ENCODE measurements around the gene MAP2K2. TPM values are rescaled to one million over a fixed set of nuclear protein-coding genes. Genes with fewer than 3 reads are reported as not detected.
A peak's percentile ranks its signal among the peaks of the same experiment; 100 is the strongest.

Gene MAP2K2
- total and polyA plus RNA-seq, 12 donors, result 81.5 to 369 (median 145) TPM

DNA sequence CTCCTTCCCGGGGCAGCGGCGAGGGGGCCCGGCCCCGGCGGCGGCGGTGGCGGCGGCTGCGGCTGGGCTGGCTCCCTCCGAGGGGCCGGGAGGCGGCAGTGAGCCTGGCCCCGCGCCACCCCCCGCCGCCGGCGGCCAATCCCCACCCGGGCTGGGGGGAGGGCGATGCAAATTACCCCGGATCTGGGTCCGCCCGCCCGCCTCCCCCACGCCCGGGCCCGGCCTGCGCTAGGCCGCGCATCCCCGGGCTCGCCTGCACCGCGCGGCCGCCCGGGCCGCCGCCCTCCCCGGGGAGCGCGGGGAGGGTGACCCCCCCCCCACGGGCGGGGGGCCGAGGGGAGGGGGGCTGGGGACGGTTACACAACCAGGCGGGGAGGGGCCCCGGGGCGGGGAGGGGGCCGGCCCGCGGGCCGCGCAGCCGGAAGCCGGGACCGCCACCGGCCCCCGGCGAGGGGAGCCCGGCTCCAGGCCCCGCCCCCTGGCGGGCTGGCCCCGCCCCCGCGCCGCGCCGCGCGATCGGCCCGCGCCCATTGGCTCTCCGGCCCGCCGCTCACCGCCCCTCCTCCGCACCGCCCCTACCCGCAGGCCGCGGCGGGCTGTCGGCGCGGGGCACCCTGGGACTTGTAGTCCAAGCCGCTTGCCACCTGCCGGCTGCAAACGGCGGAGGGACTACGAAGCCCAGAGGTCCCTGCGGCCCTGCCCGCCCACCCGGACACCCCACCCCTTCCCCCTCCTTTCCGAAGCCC, 58.3 kb downstream of the MAP2K2 start:
- Histone ChIP-seq H3K27me3 (no peaks in the 10 kb centered on the region), H3K4me3 (peak overlapping the region in 1 of 4 donors; percentile 99), H3K27ac (peak overlapping the region in 3 of 5 donors; percentile 68 to 98 (median 95)), H3K36me3 (replicated peaks in 1 of 2) (no peaks in the 10 kb centered on the region), H3K9me3 (replicated peaks in 1 of 3) (no peaks in the 10 kb centered on the region), H3K4me1 (replicated peaks in 1 of 2) (peaks cover 36 to 46% of the 10 kb centered on the region in 2 donors)
- TF ChIP-seq POLR2A (IDR thresholded peaks at IDR 0.05), result peak in 1 of 2 donors; percentile 43
- TF ChIP-seq, protein P1, sequence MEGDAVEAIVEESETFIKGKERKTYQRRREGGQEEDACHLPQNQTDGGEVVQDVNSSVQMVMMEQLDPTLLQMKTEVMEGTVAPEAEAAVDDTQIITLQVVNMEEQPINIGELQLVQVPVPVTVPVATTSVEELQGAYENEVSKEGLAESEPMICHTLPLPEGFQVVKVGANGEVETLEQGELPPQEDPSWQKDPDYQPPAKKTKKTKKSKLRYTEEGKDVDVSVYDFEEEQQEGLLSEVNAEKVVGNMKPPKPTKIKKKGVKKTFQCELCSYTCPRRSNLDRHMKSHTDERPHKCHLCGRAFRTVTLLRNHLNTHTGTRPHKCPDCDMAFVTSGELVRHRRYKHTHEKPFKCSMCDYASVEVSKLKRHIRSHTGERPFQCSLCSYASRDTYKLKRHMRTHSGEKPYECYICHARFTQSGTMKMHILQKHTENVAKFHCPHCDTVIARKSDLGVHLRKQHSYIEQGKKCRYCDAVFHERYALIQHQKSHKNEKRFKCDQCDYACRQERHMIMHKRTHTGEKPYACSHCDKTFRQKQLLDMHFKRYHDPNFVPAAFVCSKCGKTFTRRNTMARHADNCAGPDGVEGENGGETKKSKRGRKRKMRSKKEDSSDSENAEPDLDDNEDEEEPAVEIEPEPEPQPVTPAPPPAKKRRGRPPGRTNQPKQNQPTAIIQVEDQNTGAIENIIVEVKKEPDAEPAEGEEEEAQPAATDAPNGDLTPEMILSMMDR (IDR thresholded peaks at IDR 0.05), result no peak
- intact Hi-C loops (cut with DNase I), result no loop called here
- 0 to 1% (median 1%) methylated on average over 11 to 81 of the region's 98 CpGs; no CpG with 5 or more reads in 1 of the 4 donors for WGBS, 4 donors
- DNase-seq, result peak; percentile 96 to 98 (median 97)

DNA sequence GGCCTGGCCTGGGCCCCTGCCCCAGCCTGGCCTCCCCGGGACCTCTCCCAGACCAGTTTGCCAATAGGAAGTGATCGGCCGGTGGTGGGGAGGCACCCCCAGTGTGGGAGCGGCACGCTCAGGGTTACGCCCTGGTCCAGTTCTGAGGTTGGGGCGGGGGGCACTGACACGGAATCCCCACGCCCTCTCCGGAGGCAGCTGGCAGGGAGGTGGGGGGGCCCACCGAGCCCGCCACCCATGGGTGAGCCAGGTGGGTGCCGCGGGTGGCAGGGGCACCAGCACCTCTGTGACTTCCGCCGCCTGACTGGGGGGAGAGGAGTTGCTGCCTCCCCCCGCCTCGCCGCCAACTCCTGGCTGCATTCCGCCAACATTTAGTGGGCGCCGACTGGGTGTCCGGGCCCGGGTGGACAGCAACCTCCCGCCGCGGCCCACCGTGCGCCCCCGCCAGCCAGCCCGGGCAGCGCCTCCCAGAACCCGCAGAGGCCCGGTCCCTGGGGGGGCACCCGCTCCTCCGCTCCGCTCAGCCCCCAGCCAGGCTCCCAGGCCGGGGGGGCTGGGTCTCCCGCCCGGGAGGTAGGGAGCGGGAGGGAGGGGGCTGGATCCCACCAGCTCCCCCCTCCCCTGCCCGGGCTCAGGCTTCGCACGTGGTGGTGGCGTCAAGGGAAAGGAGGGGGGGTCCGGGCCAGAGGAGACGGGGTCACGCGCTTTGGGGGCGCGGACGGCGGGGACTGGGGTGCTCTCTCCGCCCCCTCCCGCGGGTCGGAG, 59.2 kb downstream of the MAP2K2 start:
- H3K27me3 ChIP-seq, result no peaks in the 10 kb centered on the region
- H3K4me1 ChIP-seq (replicated peaks in 1 of 2), result peaks cover 46 to 55% of the 10 kb centered on the region in 2 donors
- intact Hi-C loops (cut with DNase I), result loop anchor here in 1 of 2 donors (5.0 kb wide), 1 partner anchor 52 kb away; no protein-coding TSS in a partner anchor
- no peaks in the 10 kb centered on the region for H3K36me3 ChIP-seq (replicated peaks in 1 of 2)
- peak overlapping the region; percentile 81 to 99 (median 96) for H3K4me3 ChIP-seq
- DNase-seq, result peak in 6 of 7 donors; percentile 63 to 80 (median 68)
- 0 to 4% (median 0%) methylated on average over 3 to 53 of the region's 57 CpGs for WGBS, 4 donors
- no peaks in the 10 kb centered on the region for H3K9me3 ChIP-seq (replicated peaks in 1 of 3)
- H3K27ac ChIP-seq, result peak overlapping the region; percentile 69 to 98 (median 90)
- TF ChIP-seq, protein P1 (IDR thresholded peaks at IDR 0.05), result no peak
- TF ChIP-seq POLR2A (IDR thresholded peaks at IDR 0.05), result no peak

DNA sequence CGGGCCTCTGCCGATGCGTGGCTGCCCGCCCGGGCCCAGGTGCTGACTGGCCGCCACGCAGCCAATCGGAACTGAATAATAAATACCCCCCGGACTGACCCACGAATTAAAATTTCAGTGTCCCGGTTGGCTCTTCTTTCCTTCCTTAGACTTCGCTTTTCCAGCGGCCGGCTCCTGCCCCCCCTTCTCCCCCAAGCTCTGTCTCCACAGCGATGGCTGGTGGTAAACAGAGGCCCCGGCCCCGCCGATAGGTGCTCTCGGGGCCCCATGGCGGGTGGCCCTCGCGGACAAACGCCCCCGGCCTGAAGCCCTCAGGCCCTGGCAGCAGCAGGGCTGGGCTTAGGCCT, 59.8 kb downstream of the MAP2K2 start:
- no peaks in the 10 kb centered on the region for H3K9me3 ChIP-seq (replicated peaks in 1 of 3)
- peaks cover 51 to 61% of the 10 kb centered on the region in 2 donors for H3K4me1 ChIP-seq (replicated peaks in 1 of 2)
- H3K27ac ChIP-seq, result peak overlapping the region; percentile 69 to 98 (median 90)
- H3K36me3 ChIP-seq (replicated peaks in 1 of 2), result no peaks in the 10 kb centered on the region
- intact Hi-C loops (cut with DNase I), result loop anchor here in 1 of 2 donors (5.0 kb wide), 1 partner anchor 52 kb away; no protein-coding TSS in a partner anchor
- peak in 1 of 2 donors; percentile 49 for TF ChIP-seq POLR2A (IDR thresholded peaks at IDR 0.05)
- TF ChIP-seq, protein P1 (IDR thresholded peaks at IDR 0.05), result no peak
- peak overlapping the region; percentile 81 to 99 (median 96) for H3K4me3 ChIP-seq
- peak in 6 of 7 donors; percentile 47 to 67 (median 54) for DNase-seq
- H3K27me3 ChIP-seq, result no peaks in the 10 kb centered on the region
- WGBS, 4 donors, result 1 to 3% (median 3%) methylated on average over 13 to 24 of the region's 24 CpGs

Data from adrenal gland (tissue), 12 donors.